LNCAP (cell line): ENCODE measurements around the gene CBL.

ENCODE experiments used
- CTCF ChIP-seq: fragments of 450-650 bp; IDR thresholded peaks from 2 replicates; pipeline ENCODE4 v1.5.1; 2017; ENCODE audit warnings: mild to moderate bottlenecking

Gene CBL

GRCh38 chr11:119188887-119189286 is 17.3 kb upstream of the CBL start:
- TF ChIP-seq CTCF, result no peak

- TF ChIP-seq CTCF, result no peak
Observed at GRCh38 chr11:119189393-119189792, 16.7 kb upstream of the CBL start.

- no peak for TF ChIP-seq CTCF
Observed at GRCh38 chr11:119190531-119190930, 15.6 kb upstream of the CBL start.

GRCh38 chr11:119192111-119192510 is 14.0 kb upstream of the CBL start:
- TF ChIP-seq CTCF, result no peak

DNA sequence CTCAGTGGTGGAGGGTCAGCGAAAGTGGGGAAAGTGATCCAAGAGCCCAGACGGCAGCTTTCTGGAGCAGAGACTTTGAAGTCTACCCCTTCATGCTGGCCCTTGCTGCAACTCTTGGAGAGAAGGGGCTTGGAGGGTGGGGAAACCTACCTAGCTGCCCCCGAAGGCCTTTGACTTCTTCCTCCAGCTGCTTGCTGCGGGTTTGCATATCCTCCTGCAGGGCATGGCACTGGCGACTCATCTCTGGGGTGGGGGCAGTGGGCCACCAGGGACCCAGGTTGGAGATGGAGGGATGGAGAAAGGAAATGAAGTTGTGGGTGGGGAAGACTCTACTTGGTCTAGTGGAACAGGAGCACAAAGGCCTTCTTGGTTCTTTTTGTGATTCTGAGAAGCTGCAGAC is 13.1 kb upstream of the CBL start:
- no peak for TF ChIP-seq CTCF

GRCh38 chr11:119193626-119194025 is 12.5 kb upstream of the CBL start:
- no peak for TF ChIP-seq CTCF

DNA sequence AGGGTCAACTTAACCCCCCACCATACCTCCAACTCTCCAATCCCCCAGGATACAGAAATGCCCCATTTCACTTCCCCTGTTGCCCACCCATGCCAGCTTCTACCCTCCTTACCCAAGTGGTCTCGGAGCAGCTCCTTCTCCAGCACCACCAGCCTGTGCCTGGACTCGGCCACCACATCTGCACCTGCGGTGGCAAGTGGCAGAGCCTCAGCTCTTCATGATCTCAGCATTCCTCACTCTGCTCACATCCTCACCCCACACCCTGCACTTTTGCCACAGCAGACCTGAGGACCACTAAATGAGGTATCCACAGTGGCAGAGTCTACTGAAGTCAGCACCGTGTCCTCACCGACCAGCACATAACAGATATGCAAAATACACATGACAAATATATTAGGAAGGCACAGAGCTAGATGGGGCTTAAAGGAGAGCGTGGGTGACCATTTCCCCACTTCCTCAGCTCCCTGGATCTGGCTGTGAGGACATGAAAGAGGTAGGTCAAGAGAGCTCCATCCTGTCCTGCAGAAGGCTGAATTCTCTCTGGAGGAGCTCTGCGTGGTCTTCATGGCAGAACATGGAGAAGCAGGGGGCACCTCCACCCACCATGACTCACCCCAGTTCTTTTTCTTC is 11.2 kb upstream of the CBL start:
- no peak for TF ChIP-seq CTCF

DNA sequence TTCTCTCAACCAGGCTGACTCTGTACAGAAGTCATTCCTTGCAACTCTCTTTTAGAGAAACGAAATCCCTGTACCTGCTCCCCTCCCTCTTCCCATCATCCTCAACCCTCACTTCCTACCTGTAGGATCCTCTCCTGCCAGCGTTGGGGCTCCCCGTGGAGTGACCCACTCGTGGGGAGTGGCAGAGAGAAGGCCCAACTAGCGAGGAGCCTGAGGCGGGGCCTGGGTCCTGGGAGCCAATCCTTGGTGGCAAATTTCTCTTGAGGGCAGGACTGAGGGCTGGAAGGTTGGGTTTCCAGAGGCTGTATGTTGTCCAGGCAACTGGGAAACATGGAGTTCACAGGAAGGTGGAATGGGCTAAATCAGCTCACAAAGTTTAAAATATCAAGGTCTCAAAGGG is 10.5 kb upstream of the CBL start:
- no peak for TF ChIP-seq CTCF
